Measurements from ENCODE around the gene HRK.

HRK gene

GRCh38 chr12:116898669-116899068, 17.4 kb upstream of the HRK start:
- no peak for DNase-seq (ENCODE audit: low spot score)

GRCh38 chr12:116897476-116897875, 16.2 kb upstream of the HRK start:
- DNase-seq (ENCODE audit: low spot score), result no peak

GRCh38 chr12:116896411-116896924, 15.2 kb upstream of the HRK start:
- DNase-seq (ENCODE audit: low spot score), result no peak

- DNase-seq (ENCODE audit: low spot score), result no peak
These were observed 13.7 kb upstream of the HRK start for GRCh38 chr12:116894913-116895312.

GRCh38 chr12:116892349-116893140, 11.3 kb upstream of the HRK start:
- no peak for DNase-seq (ENCODE audit: low spot score)

GRCh38 chr12:116891019-116891418, 9.8 kb upstream of the HRK start:
- no peak for DNase-seq (ENCODE audit: low spot score)

- DNase-seq (ENCODE audit: low spot score), result no peak
These were observed 9.1 kb upstream of the HRK start for GRCh38 chr12:116890330-116890729.

- DNase-seq (ENCODE audit: low spot score), result no peak
These were observed 6.7 kb upstream of the HRK start for GRCh38 chr12:116887897-116888296.

GRCh38 chr12:116887244-116887643, 6.0 kb upstream of the HRK start:
- no peak for DNase-seq (ENCODE audit: low spot score)

GRCh38 chr12:116885491-116885890, 4.2 kb upstream of the HRK start:
- DNase-seq (ENCODE audit: low spot score), result no peak

GRCh38 chr12:116884871-116885270, 3.6 kb upstream of the HRK start:
- DNase-seq (ENCODE audit: low spot score), result no peak

GRCh38 chr12:116882742-116883141, 1.5 kb upstream of the HRK start:
- no peak for DNase-seq (ENCODE audit: low spot score)

GRCh38 chr12:116881877-116882507, 751 bp upstream of the HRK start:
- no peak for DNase-seq (ENCODE audit: low spot score)

GRCh38 chr12:116880817-116881324, 370 bp downstream of the HRK start:
- no peak for DNase-seq (ENCODE audit: low spot score)

- DNase-seq (ENCODE audit: low spot score), result no peak
These were observed 926 bp downstream of the HRK start for GRCh38 chr12:116880213-116880816.

- no peak for DNase-seq (ENCODE audit: low spot score)
These were observed 1.6 kb downstream of the HRK start for GRCh38 chr12:116879509-116880212.

GRCh38 chr12:116878567-116879508, 2.4 kb downstream of the HRK start:
- no peak for DNase-seq (ENCODE audit: low spot score)

GRCh38 chr12:116876151-116876869, 4.9 kb downstream of the HRK start:
- no peak for DNase-seq (ENCODE audit: low spot score)

GRCh38 chr12:116874324-116874995, 6.8 kb downstream of the HRK start:
- DNase-seq (ENCODE audit: low spot score), result no peak

- no peak for DNase-seq (ENCODE audit: low spot score)
These were observed 10.9 kb downstream of the HRK start for GRCh38 chr12:116870306-116870705.
